ENCODE measurements around the gene ZSWIM1. TPM values are rescaled to one million over a fixed set of nuclear protein-coding genes. Genes with fewer than 3 reads are reported as not detected.

ZSWIM1 gene
- total and polyA plus RNA-seq, 11 donors: 3.9 to 16.3 (median 10.4) TPM

DNA sequence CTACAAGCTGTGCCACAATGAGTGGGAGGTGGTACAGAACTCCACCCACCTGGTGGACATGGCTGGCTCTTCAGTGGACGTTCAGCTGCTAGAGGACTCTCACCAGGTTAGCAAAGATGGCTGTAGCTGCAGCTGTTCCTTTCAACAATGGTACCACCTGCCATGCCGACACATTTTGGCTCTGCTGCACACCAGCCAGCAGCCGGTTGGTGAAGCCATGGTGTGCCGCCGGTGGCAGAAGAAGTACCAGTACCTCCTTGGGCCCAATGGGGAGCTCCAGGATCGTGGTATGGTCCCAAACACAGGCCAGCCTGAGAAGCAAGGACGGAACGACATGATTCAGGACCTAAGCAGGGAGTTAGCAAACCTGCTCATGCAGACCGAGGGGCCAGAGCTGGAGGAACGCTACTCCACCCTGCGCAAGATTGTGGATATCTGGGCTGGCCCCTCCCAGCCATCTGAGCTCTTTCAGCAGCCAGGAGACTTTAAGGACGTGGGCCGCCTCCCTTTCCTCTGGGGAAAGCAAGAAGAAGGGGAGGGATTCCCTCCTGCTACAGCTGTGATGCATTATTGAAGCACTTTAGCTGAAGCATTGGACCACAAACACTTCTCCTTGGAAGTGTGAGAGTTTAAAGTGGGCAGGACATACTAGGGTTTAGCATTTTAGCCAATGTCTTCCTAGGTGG, 2.8 kb upstream of the ZSWIM1 start:
- TF ChIP-seq CTCF (IDR thresholded peaks at IDR 0.05) (no peak), POLR2A (IDR thresholded peaks at IDR 0.05) (no peak)
- H3K4me3 ChIP-seq: no peak overlapping the region
- DNase-seq (peak in 1 of 5 donors; percentile 65), ATAC-seq (peak in 1 of 4 donors; percentile 19)
- H3K4me1 ChIP-seq: peaks cover 0 to 20% (median 15%) of the 10 kb centered on the region in 12 donors
- WGBS, 4 donors: 69 to 87% (median 81%) methylated on average over 11 to 13 of the region's 13 CpGs
- H3K27me3 ChIP-seq: no peaks in the 10 kb centered on the region
- H3K27ac ChIP-seq: no peak overlapping the region
- intact Hi-C loops (cut with DNase I): no loop called here
- peaks cover 0 to 37% (median 30%) of the 10 kb centered on the region in 9 donors for H3K36me3 ChIP-seq
- no peaks in the 10 kb centered on the region for H3K9me3 ChIP-seq

DNA sequence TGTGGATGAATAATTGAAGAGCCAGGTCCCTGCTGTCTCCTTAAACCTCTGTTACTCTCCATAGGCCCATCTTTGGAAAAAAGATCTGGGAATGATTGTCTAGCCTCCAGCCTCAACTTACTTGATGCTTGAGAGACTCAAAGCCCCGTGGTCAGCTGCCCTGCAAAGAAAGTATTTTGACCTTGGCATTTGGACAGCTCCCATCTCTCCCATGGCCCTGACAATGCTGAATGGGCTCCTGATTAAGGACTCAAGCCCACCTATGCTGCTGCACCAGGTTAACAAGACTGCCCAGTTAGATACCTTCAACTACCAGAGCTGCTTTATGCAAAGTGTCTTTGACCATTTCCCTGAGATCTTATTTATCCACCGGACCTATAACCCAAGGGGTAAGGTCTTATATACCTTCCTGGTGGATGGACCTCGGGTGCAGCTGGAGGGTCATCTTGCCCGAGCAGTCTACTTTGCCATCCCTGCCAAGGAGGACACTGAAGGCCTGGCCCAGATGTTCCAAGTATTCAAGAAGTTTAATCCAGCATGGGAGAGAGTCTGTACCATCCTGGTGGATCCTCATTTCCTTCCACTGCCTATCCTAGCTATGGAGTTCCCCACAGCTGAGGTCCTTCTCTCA, 1.6 kb downstream of the ZSWIM1 start:
- intact Hi-C loops (cut with DNase I): no loop called here
- TF ChIP-seq CTCF (IDR thresholded peaks at IDR 0.05) (no peak), POLR2A (IDR thresholded peaks at IDR 0.05) (no peak)
- Histone ChIP-seq H3K36me3 (peaks cover 0 to 66% (median 42%) of the 10 kb centered on the region in 9 donors), H3K27me3 (no peaks in the 10 kb centered on the region), H3K9me3 (no peaks in the 10 kb centered on the region), H3K27ac (no peak overlapping the region), H3K4me3 (no peak overlapping the region), H3K4me1 (peaks cover 0 to 34% (median 15%) of the 10 kb centered on the region in 12 donors)
- ATAC-seq (no peak), DNase-seq (no peak)
- whole genome bisulfite sequencing, 4 donors: 77 to 85% (median 79%) methylated on average over 4 of the region's 4 CpGs

- Histone ChIP-seq H3K27me3 (no peaks in the 10 kb centered on the region), H3K4me1 (peaks cover 0 to 34% (median 15%) of the 10 kb centered on the region in 12 donors), H3K36me3 (peaks cover 0 to 65% (median 42%) of the 10 kb centered on the region in 9 donors), H3K9me3 (no peaks in the 10 kb centered on the region), H3K4me3 (no peak overlapping the region), H3K27ac (no peak overlapping the region)
- ATAC-seq: no peak
- 73 to 83% (median 78%) methylated on average over 9 of the region's 9 CpGs for WGBS, 4 donors
- intact Hi-C loops (cut with DNase I): no loop called here
- no peak for DNase-seq
- TF ChIP-seq CTCF (IDR thresholded peaks at IDR 0.05): no peak
These were observed 2.1 kb downstream of the ZSWIM1 start for GRCh38 chr20:45883100-45883469.

GRCh38 chr20:45886590-45887345, 5.7 kb downstream of the ZSWIM1 start:
- H3K27ac ChIP-seq: no peak overlapping the region
- no peak overlapping the region for H3K4me3 ChIP-seq
- ATAC-seq: no peak
- peaks cover 0 to 60% (median 39%) of the 10 kb centered on the region in 9 donors for H3K36me3 ChIP-seq
- peaks cover 2 to 40% (median 25%) of the 10 kb centered on the region in 12 donors for H3K4me1 ChIP-seq
- no peaks in the 10 kb centered on the region for H3K27me3 ChIP-seq
- intact Hi-C loops (cut with DNase I): loop anchor here in 1 of 10 donors (5.0 kb wide), 1 partner anchor 51 kb away; no protein-coding TSS in a partner anchor
- DNase-seq: no peak
- 88 to 93% (median 90%) methylated on average over 14 to 19 of the region's 19 CpGs for WGBS, 4 donors
- H3K9me3 ChIP-seq: no peaks in the 10 kb centered on the region
- no peak for TF ChIP-seq CTCF (IDR thresholded peaks at IDR 0.05)
- TF ChIP-seq POLR2A (IDR thresholded peaks at IDR 0.05): no peak

All from heart left ventricle (tissue), 16 donors.